ENCODE measurements around the gene FBLN5.

Gene FBLN5, protein sequence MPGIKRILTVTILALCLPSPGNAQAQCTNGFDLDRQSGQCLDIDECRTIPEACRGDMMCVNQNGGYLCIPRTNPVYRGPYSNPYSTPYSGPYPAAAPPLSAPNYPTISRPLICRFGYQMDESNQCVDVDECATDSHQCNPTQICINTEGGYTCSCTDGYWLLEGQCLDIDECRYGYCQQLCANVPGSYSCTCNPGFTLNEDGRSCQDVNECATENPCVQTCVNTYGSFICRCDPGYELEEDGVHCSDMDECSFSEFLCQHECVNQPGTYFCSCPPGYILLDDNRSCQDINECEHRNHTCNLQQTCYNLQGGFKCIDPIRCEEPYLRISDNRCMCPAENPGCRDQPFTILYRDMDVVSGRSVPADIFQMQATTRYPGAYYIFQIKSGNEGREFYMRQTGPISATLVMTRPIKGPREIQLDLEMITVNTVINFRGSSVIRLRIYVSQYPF

GRCh38 chr14:91947475-91948184 is at the start of gene FBLN5:
Gene FBLN5, minus strand, starts transcription at chr14:91947694. Its CDS starts 465 bp downstream, at chr14:91947229.
- peak; percentile 93 for DNase-seq (ENCODE audit: low read depth)
- H3K4me3 ChIP-seq (ENCODE audit: control insufficient read depth, low read depth, low read length): peak within 1 kb of the TSS; percentile 96
- TF ChIP-seq, protein P1, sequence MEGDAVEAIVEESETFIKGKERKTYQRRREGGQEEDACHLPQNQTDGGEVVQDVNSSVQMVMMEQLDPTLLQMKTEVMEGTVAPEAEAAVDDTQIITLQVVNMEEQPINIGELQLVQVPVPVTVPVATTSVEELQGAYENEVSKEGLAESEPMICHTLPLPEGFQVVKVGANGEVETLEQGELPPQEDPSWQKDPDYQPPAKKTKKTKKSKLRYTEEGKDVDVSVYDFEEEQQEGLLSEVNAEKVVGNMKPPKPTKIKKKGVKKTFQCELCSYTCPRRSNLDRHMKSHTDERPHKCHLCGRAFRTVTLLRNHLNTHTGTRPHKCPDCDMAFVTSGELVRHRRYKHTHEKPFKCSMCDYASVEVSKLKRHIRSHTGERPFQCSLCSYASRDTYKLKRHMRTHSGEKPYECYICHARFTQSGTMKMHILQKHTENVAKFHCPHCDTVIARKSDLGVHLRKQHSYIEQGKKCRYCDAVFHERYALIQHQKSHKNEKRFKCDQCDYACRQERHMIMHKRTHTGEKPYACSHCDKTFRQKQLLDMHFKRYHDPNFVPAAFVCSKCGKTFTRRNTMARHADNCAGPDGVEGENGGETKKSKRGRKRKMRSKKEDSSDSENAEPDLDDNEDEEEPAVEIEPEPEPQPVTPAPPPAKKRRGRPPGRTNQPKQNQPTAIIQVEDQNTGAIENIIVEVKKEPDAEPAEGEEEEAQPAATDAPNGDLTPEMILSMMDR (conservative IDR thresholded peaks at IDR 0.05; ENCODE audit: control insufficient read depth, insufficient read depth, low read depth, low read length): no peak

DNA sequence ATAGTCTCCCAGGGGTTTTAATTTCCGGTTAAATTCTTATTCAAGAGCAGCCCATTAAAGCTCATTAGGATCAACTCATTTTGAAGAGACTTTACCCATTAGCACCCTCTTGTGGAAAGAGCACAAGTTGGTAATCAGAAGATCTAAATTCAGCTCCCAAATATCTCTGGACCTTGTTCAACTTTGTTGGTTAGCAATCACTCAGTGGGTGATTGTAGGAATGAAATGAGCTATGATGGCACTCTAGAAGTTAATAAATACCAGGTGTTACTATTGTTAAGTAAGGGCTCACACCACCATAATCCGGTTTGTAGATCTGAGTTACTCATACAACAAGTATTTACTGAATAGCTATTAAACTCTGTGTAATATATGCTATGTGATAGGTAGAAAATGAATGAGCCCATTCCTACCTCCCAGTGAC is 49.5 kb upstream of the FBLN5 start:
- DNase-seq (ENCODE audit: low read depth): peak; percentile 96
- no peak overlapping the region for H3K4me3 ChIP-seq (ENCODE audit: control insufficient read depth, low read depth, low read length)
- TF ChIP-seq, protein P1 (conservative IDR thresholded peaks at IDR 0.05; ENCODE audit: control insufficient read depth, insufficient read depth, low read depth, low read length): peak; percentile 75

- TF ChIP-seq, protein P1 (conservative IDR thresholded peaks at IDR 0.05; ENCODE audit: control insufficient read depth, insufficient read depth, low read depth, low read length): no peak
- no peak overlapping the region for H3K4me3 ChIP-seq (ENCODE audit: control insufficient read depth, low read depth, low read length)
- DNase-seq (ENCODE audit: low read depth): no peak
These were observed 39.7 kb upstream of the FBLN5 start for GRCh38 chr14:91987192-91987591.

DNA sequence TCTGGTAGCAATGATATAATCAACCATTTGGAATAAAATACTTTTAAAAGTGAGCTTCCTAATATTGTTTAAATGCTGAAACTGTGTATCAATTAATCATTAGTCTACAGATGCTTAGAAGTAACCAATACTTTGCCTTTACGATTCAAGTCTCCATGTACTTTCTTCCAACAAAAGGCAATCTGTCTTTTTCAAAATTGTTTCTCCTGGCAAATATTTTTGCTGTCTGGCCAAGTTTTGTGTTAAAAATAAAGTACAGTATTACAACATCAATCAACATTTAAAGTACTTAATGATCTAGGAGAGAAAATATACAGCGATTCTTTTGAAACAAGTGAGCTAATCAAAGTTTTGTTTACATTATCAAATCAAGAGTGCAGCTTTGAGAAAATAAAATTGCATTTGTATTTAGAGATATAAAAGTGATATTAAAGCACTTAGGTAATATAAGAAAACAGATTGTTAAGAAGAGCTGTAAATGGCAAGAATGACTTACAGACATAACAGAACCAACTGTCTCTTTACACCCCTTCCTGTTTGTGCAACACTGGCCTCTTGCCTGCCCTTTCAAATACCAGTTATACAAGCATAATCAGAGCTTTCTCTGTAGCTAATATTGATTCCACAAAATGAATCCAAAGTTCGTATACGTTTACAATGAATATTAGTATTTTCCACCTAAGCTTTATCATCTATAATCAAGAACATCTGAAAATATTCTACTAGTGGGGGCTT is 38.2 kb upstream of the FBLN5 start:
- TF ChIP-seq, protein P1 (conservative IDR thresholded peaks at IDR 0.05; ENCODE audit: control insufficient read depth, insufficient read depth, low read depth, low read length): no peak
- no peak overlapping the region for H3K4me3 ChIP-seq (ENCODE audit: control insufficient read depth, low read depth, low read length)
- peak; percentile 49 for DNase-seq (ENCODE audit: low read depth)

- peak; percentile 89 for DNase-seq (ENCODE audit: low read depth)
- TF ChIP-seq, protein P1 (conservative IDR thresholded peaks at IDR 0.05; ENCODE audit: control insufficient read depth, insufficient read depth, low read depth, low read length): no peak
- no peak overlapping the region for H3K4me3 ChIP-seq (ENCODE audit: control insufficient read depth, low read depth, low read length)
These were observed 37.5 kb upstream of the FBLN5 start for GRCh38 chr14:91985008-91985407.

GRCh38 chr14:91983588-91983987 is 36.1 kb upstream of the FBLN5 start:
- DNase-seq (ENCODE audit: low read depth): peak; percentile 59
- TF ChIP-seq, protein P1 (conservative IDR thresholded peaks at IDR 0.05; ENCODE audit: control insufficient read depth, insufficient read depth, low read depth, low read length): no peak
- no peak overlapping the region for H3K4me3 ChIP-seq (ENCODE audit: control insufficient read depth, low read depth, low read length)
